ENCODE measurements around the gene CREB3L4.

Gene CREB3L4

DNA sequence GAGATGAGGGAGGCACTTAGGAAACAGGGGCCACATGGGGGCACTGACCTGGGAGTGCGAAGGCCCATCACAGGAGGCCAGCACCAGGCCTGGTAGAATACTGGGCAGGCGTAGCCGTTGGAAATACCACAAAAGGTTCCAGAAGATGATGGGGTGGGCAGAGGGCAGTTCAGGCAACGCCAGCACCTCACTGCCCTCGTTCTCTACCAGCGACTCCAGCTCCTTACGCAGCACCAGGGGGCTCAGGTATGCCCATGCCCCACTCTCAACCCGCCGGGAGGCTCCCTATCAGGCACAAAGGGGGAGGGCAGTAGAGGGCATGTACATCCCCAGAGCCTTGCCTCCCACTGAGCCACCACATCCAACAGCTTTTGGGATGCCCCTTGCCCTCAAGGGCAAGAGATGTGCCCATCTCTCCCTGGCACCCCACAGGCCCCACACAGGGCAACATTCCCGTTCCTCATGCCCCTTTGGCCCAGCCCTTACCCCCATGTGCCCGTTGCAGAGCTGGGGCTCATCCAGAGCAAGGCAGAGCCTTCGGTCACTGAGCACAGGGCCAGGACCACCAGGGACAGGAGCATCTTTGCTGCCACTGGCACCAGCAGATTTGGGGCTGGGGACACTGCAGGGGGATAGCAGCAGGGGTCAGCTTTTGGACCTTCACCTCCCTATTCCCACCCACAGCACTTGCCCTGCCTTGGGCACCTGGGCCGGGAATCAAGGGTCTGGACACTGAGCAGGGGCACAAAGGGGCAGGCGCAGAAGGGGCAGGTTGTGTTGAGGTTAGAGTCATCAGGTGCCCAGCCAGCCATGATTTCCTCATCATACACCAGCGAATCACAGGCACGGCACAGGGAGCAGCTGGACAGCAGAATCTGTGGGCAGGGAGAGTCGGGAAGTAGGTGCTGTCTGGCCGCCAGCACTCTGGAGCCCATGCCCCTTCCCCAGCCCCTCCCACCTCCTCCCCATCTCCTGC is 35.3 kb upstream of the CREB3L4 start:
- H3K4me3 ChIP-seq (ENCODE audit: low read depth, low read length), result no peak overlapping the region
- TF ChIP-seq, protein P1, sequence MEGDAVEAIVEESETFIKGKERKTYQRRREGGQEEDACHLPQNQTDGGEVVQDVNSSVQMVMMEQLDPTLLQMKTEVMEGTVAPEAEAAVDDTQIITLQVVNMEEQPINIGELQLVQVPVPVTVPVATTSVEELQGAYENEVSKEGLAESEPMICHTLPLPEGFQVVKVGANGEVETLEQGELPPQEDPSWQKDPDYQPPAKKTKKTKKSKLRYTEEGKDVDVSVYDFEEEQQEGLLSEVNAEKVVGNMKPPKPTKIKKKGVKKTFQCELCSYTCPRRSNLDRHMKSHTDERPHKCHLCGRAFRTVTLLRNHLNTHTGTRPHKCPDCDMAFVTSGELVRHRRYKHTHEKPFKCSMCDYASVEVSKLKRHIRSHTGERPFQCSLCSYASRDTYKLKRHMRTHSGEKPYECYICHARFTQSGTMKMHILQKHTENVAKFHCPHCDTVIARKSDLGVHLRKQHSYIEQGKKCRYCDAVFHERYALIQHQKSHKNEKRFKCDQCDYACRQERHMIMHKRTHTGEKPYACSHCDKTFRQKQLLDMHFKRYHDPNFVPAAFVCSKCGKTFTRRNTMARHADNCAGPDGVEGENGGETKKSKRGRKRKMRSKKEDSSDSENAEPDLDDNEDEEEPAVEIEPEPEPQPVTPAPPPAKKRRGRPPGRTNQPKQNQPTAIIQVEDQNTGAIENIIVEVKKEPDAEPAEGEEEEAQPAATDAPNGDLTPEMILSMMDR (IDR thresholded peaks at IDR 0.05; ENCODE audit: control insufficient read depth, extremely low read depth, insufficient read depth), result no peak
- DNase-seq (ENCODE audit: low read depth), result no peak

- TF ChIP-seq, protein P1 (IDR thresholded peaks at IDR 0.05; ENCODE audit: control insufficient read depth, extremely low read depth, insufficient read depth), result no peak
- no peak for DNase-seq (ENCODE audit: low read depth)
- H3K4me3 ChIP-seq (ENCODE audit: low read depth, low read length), result no peak overlapping the region
Measured at GRCh38 chr1:153933430-153933829, 34.3 kb upstream of the CREB3L4 start.

GRCh38 chr1:153933955-153934354 is 33.7 kb upstream of the CREB3L4 start:
- no peak for DNase-seq (ENCODE audit: low read depth)
- TF ChIP-seq, protein P1 (IDR thresholded peaks at IDR 0.05; ENCODE audit: control insufficient read depth, extremely low read depth, insufficient read depth), result no peak
- H3K4me3 ChIP-seq (ENCODE audit: low read depth, low read length), result no peak overlapping the region

DNA sequence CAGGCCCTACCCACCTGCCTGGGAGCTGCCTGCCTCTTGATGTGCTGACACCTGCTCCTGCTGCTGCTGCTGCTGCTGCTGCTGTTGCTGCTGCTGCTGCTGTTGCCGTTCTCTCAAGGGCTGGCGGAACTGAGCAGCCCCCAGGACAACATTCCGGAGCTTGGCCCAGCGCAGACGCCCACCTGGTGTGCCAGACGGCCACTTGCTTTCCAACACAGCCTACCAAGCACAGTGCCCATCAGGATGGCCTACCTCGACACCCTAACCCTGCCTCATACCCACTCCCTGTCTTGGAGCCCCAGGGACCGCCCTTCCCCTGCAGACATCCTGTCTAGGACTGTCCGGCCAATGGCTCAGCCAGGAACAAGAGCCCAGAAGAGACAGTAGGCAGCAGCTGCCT is 33.0 kb upstream of the CREB3L4 start:
- no peak overlapping the region for H3K4me3 ChIP-seq (ENCODE audit: low read depth, low read length)
- TF ChIP-seq, protein P1 (IDR thresholded peaks at IDR 0.05; ENCODE audit: control insufficient read depth, extremely low read depth, insufficient read depth), result no peak
- no peak for DNase-seq (ENCODE audit: low read depth)

- TF ChIP-seq, protein P1 (IDR thresholded peaks at IDR 0.05; ENCODE audit: control insufficient read depth, extremely low read depth, insufficient read depth), result no peak
- DNase-seq (ENCODE audit: low read depth), result no peak
- H3K4me3 ChIP-seq (ENCODE audit: low read depth, low read length), result no peak overlapping the region
Measured at GRCh38 chr1:153936011-153936802, 31.5 kb upstream of the CREB3L4 start.

DNA sequence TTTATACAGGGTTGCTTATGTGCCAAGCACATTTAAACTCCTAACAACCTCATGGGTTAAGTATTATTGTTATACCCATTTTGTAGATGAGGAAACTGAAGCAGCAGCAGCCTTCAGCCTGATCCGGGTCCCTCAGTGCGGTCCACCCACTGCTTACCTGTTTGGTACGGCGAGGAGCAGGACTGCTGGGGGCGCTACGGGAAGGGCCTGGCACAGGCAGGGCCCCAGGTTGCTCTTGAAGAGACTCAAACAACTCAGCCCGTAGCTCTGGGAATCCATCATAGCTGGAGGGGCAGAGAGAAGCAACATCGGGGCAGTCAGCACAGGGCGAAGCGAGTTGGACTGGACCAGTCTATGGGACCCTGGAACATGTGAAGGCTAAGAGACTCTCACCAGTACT is 30.4 kb upstream of the CREB3L4 start:
- no peak for DNase-seq (ENCODE audit: low read depth)
- TF ChIP-seq, protein P1 (IDR thresholded peaks at IDR 0.05; ENCODE audit: control insufficient read depth, extremely low read depth, insufficient read depth), result no peak

More for the DNA sequence above, 30.4 kb upstream of the CREB3L4 start:
- H3K4me3 ChIP-seq (ENCODE audit: low read depth, low read length), result no peak overlapping the region

Measured in LNCaP clone FGC (cell line).